Central memory CD8-positive, alpha-beta T cell (primary cell): ENCODE data around the gene SLC28A2.
"Not testable (repeated sequence)": the region's sequence is repeated elsewhere in the genome, so short reads cannot be mapped to it uniquely, and the experiment has no call there.

Experiments
- ATAC-seq: fragments of 150-1000 bp; cut with Tn5 transposase; replicated peaks from 2 replicates; pipeline ENCODE4 v1.10.0; 2022; ENCODE audit warnings: mild to moderate bottlenecking, moderate FRiP score, moderate number of reproducible peaks; ENCODE audit not compliant: poor library complexity, severe bottlenecking; ENCODE audit errors: extremely low read depth
- DNase-seq, 2 donors: peaks; one replicate each; pipeline ENCODE4 v3.0.0; 2021; ENCODE audit warnings: low spot score in 2 of 2
- H3K27ac Mint-ChIP-seq: one replicate; pipeline ENCODE4 v1.8.0; 2022; ENCODE audit warnings: low read depth, mild to moderate bottlenecking, moderate library complexity, mixed read lengths
- H3K27me3 Mint-ChIP-seq: one replicate; pipeline ENCODE4 v1.8.0; 2022; ENCODE audit warnings: mixed read lengths
- H3K36me3 Mint-ChIP-seq: one replicate; pipeline ENCODE4 v1.8.0; 2022; ENCODE audit warnings: mild to moderate bottlenecking, moderate library complexity, mixed read lengths; ENCODE audit not compliant: insufficient read depth
- H3K4me1 Mint-ChIP-seq: one replicate; pipeline ENCODE4 v1.8.0; 2022; ENCODE audit warnings: mixed read lengths
- H3K4me3 Mint-ChIP-seq: one replicate; pipeline ENCODE4 v1.8.0; 2022; ENCODE audit warnings: mild to moderate bottlenecking, moderate library complexity, mixed read lengths
- H3K9me3 Mint-ChIP-seq: one replicate; pipeline ENCODE4 v1.8.0; 2022; ENCODE audit warnings: mixed read lengths

SLC28A2 gene

GRCh38 chr15:45307230-45307924 is 55.3 kb downstream of the SLC28A2 start:
- ATAC-seq (no peak), DNase-seq (no peak)
- Mint-ChIP-seq H3K4me1 (peaks cover 11% of the 10 kb centered on the region), H3K27me3 (peaks cover 48% of the 10 kb centered on the region), H3K9me3 (no peaks in the 10 kb centered on the region), H3K27ac (no peak overlapping the region), H3K36me3 (no peaks in the 10 kb centered on the region), H3K4me3 (peak overlapping the region; percentile 31)

GRCh38 chr15:45314117-45314516 is 62.1 kb downstream of the SLC28A2 start:
- not testable (repeated sequence) for ATAC-seq, H3K4me3 Mint-ChIP-seq, DNase-seq, H3K4me1 Mint-ChIP-seq, H3K36me3 Mint-ChIP-seq, H3K9me3 Mint-ChIP-seq, H3K27ac Mint-ChIP-seq
- H3K27me3 Mint-ChIP-seq: peaks cover 50% of the 10 kb centered on the region

GRCh38 chr15:45314960-45315359 is 62.9 kb downstream of the SLC28A2 start:
- DNase-seq (no peak), ATAC-seq (no peak)
- Mint-ChIP-seq H3K4me3 (no peak overlapping the region), H3K4me1 (no peaks in the 10 kb centered on the region), H3K9me3 (no peaks in the 10 kb centered on the region), H3K27ac (no peak overlapping the region), H3K27me3 (peaks cover 45% of the 10 kb centered on the region), H3K36me3 (no peaks in the 10 kb centered on the region)

GRCh38 chr15:45319472-45320214 is 67.6 kb downstream of the SLC28A2 start:
- Mint-ChIP-seq H3K4me1 (no peaks in the 10 kb centered on the region), H3K36me3 (peaks cover 3% of the 10 kb centered on the region), H3K9me3 (no peaks in the 10 kb centered on the region), H3K27me3 (peaks cover 58% of the 10 kb centered on the region), H3K4me3 (no peak overlapping the region), H3K27ac (no peak overlapping the region)
- ATAC-seq (no peak), DNase-seq (no peak)

- Mint-ChIP-seq H3K4me1 (no peaks in the 10 kb centered on the region), H3K36me3 (peaks cover 3% of the 10 kb centered on the region), H3K4me3 (no peak overlapping the region), H3K27ac (no peak overlapping the region), H3K27me3 (peaks cover 58% of the 10 kb centered on the region), H3K9me3 (no peaks in the 10 kb centered on the region)
- no peak for ATAC-seq
- no peak for DNase-seq
These were observed 68.7 kb downstream of the SLC28A2 start for GRCh38 chr15:45320581-45321205.

- no peak overlapping the region for H3K27ac Mint-ChIP-seq
- H3K4me3 Mint-ChIP-seq: no peak overlapping the region
- no peaks in the 10 kb centered on the region for H3K9me3 Mint-ChIP-seq
- no peaks in the 10 kb centered on the region for H3K4me1 Mint-ChIP-seq
- H3K36me3 Mint-ChIP-seq: peaks cover under 1% of the 10 kb centered on the region
- peaks cover 61% of the 10 kb centered on the region for H3K27me3 Mint-ChIP-seq
- no peak for ATAC-seq
- no peak for DNase-seq
These were observed 74.2 kb downstream of the SLC28A2 start for GRCh38 chr15:45326280-45326679.

GRCh38 chr15:45326741-45327140 is 74.7 kb downstream of the SLC28A2 start:
- Mint-ChIP-seq H3K36me3 (no peaks in the 10 kb centered on the region), H3K27ac (no peak overlapping the region), H3K9me3 (no peaks in the 10 kb centered on the region), H3K4me3 (no peak overlapping the region), H3K4me1 (no peaks in the 10 kb centered on the region), H3K27me3 (peaks cover 59% of the 10 kb centered on the region)
- DNase-seq: no peak
- ATAC-seq: no peak
